Measurements from ENCODE around the gene TMEM273. TPM values are rescaled to one million over a fixed set of nuclear protein-coding genes. Genes with fewer than 3 reads are reported as not detected.

The TMEM273 gene
- total RNA-seq, 2 donors from 2014 or later: 1.1 to 13.0 TPM

DNA sequence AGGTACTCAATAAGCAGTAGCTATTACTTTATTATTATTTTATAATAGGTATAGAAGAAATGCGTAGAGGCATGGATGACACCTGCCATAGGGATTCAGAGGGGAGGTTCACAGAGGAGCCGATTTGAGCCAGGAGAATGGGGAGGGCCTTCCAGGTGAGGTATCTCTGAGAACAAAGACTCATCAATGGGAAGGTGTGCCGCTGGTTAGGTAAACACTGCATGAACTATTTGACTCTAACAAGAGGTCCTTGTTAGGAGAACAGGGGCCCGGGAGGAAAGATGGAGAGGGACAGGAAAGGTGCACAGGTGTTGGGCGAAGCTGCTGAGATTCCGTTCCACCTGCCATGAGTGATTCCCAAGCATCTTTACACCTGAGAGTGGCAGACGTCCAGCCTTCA lies 41.8 kb upstream of the TMEM273 start:
- no peaks in the 10 kb centered on the region for H3K27me3 ChIP-seq (replicated peaks; ENCODE audit: insufficient read depth)
- WGBS: 33% methylated on average over 7 of the region's 7 CpGs
- H3K9me3 ChIP-seq: no peaks in the 10 kb centered on the region
- intact Hi-C loops (cut with DNase I): no loop called here
- DNase-seq (ENCODE audit: low spot score): no peak
- H3K4me3 ChIP-seq: no peak overlapping the region
- no peaks in the 10 kb centered on the region for H3K4me1 ChIP-seq (replicated peaks)
- TF ChIP-seq POLR2A (IDR thresholded peaks at IDR 0.05) (no peak), CTCF (IDR thresholded peaks at IDR 0.05) (no peak), POLR2AphosphoS5 (IDR thresholded peaks at IDR 0.05) (no peak)
- no peak overlapping the region for H3K27ac ChIP-seq
- no peaks in the 10 kb centered on the region for H3K36me3 ChIP-seq

GRCh38 chr10:49228677-49229076 lies 40.5 kb upstream of the TMEM273 start:
- TF ChIP-seq POLR2AphosphoS5 (IDR thresholded peaks at IDR 0.05) (no peak), POLR2A (IDR thresholded peaks at IDR 0.05) (no peak), CTCF (IDR thresholded peaks at IDR 0.05) (no peak)
- DNase-seq (ENCODE audit: low spot score): no peak

GRCh38 chr10:49227406-49227805 lies 39.2 kb upstream of the TMEM273 start:
- no peak for DNase-seq (ENCODE audit: low spot score)
- Histone ChIP-seq H3K4me1 (replicated peaks) (no peaks in the 10 kb centered on the region), H3K27me3 (replicated peaks; ENCODE audit: insufficient read depth) (no peaks in the 10 kb centered on the region), H3K9me3 (no peaks in the 10 kb centered on the region), H3K27ac (no peak overlapping the region), H3K4me3 (no peak overlapping the region), H3K36me3 (no peaks in the 10 kb centered on the region)
- intact Hi-C loops (cut with DNase I): no loop called here
- WGBS: 84% methylated on average over 5 of the region's 5 CpGs
- TF ChIP-seq CTCF (IDR thresholded peaks at IDR 0.05) (no peak), POLR2AphosphoS5 (IDR thresholded peaks at IDR 0.05) (no peak), POLR2A (IDR thresholded peaks at IDR 0.05) (no peak)

More at GRCh38 chr10:49228677-49229076, 40.5 kb upstream of the TMEM273 start:
- Histone ChIP-seq H3K9me3 (no peaks in the 10 kb centered on the region), H3K27me3 (replicated peaks; ENCODE audit: insufficient read depth) (no peaks in the 10 kb centered on the region), H3K36me3 (no peaks in the 10 kb centered on the region), H3K4me3 (no peak overlapping the region), H3K4me1 (replicated peaks) (no peaks in the 10 kb centered on the region), H3K27ac (no peak overlapping the region)
- 81% methylated on average over 20 of the region's 20 CpGs for WGBS
- intact Hi-C loops (cut with DNase I): no loop called here

DNA sequence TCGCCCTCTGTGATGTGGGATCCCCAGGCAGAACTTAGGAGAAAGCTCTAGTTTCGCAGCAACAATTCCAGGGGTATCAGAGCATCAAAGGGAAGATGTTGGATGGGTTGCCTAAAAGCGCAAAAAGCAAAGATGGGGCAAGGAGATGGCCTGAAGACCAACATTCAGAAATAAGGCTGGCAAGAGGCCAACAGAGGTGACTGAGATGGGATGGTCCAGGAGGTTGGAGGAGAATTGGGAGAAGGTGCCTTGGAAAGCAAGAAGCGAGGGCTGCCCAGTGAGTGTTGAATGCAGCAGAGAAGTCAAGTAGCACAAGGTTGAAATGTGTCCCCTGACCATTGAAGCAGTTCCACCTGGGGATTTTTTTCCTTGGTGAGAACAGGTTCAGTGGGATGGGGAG lies 38.4 kb upstream of the TMEM273 start:
- 78% methylated on average over 4 of the region's 4 CpGs for WGBS
- DNase-seq (ENCODE audit: low spot score): no peak
- Histone ChIP-seq H3K9me3 (no peaks in the 10 kb centered on the region), H3K4me3 (no peak overlapping the region), H3K27me3 (replicated peaks; ENCODE audit: insufficient read depth) (no peaks in the 10 kb centered on the region), H3K27ac (no peak overlapping the region), H3K4me1 (replicated peaks) (no peaks in the 10 kb centered on the region), H3K36me3 (no peaks in the 10 kb centered on the region)
- TF ChIP-seq CTCF (IDR thresholded peaks at IDR 0.05) (no peak), POLR2AphosphoS5 (IDR thresholded peaks at IDR 0.05) (no peak), POLR2A (IDR thresholded peaks at IDR 0.05) (no peak)
- intact Hi-C loops (cut with DNase I): no loop called here

- TF ChIP-seq POLR2AphosphoS5 (IDR thresholded peaks at IDR 0.05) (no peak), CTCF (IDR thresholded peaks at IDR 0.05) (no peak), POLR2A (IDR thresholded peaks at IDR 0.05) (no peak)
- H3K36me3 ChIP-seq: no peaks in the 10 kb centered on the region
- H3K27me3 ChIP-seq (replicated peaks; ENCODE audit: insufficient read depth): no peaks in the 10 kb centered on the region
- WGBS: 86% methylated on average over 12 of the region's 12 CpGs
- DNase-seq (ENCODE audit: low spot score): no peak
- no peaks in the 10 kb centered on the region for H3K4me1 ChIP-seq (replicated peaks)
- H3K4me3 ChIP-seq: no peak overlapping the region
- intact Hi-C loops (cut with DNase I): no loop called here
- H3K9me3 ChIP-seq: no peaks in the 10 kb centered on the region
- no peak overlapping the region for H3K27ac ChIP-seq
Observed at GRCh38 chr10:49225218-49225876, 37.2 kb upstream of the TMEM273 start.
